K562 (cell line): Measurements from ENCODE around the gene PRPF6. TPM values are rescaled to one million over a fixed set of nuclear protein-coding genes. Genes with fewer than 3 reads are reported as not detected.
A peak's percentile ranks its signal among the peaks of the same experiment; 100 is the strongest.

Experiments used
- ATAC-seq: fragments of 200-7000 bp; cut with Tn5 transposase; 3 replicates; pipeline ENCODE4 v1.9.1; 2020; ENCODE audit warnings: moderate library complexity
- BruUV-seq: library from RNA; stranded (reverse); fragments of 400-500 nt; replicated peaks from 2 replicates; lab custom pipeline; 2021; lab: Mats Ljungman, UMichigan
- CTCF ChIA-PET: fragments of 300-600 bp; formaldehyde crosslinking; extraction: SDS; loops from one replicate; lab custom pipeline; 2021; ENCODE audit warnings: low intra/inter-chr PET ratio; lab: Yijun Ruan, JAX
- POLR2A ChIA-PET: fragments of 300-600, 350-650 bp; sonication (Branson Sonifier 250); formaldehyde crosslinking; extraction: SDS; loops from one replicate; lab custom pipeline; 2021; ENCODE audit warnings: antibody characterized with exemption, inconsistent platforms; lab: Yijun Ruan, JAX
- DNase-seq, 4 experiments: peaks; one replicate each; pipeline versions ENCODE4 v3.0.0 to v3.0.0-alpha.2; 2011 to 2018; ENCODE audit warnings: low spot score in 3 of 4, mixed read lengths in 3 of 4; ENCODE audit errors: extremely low read depth in 1 of 4
- FAIRE-seq: peaks from 2 replicates; lab custom pipeline; 2011; peaks lifted over from hg19 to GRCh38; lab: Jason Lieb, UNC
- H2AFZ ChIP-seq: 2 replicates; pipeline ENCODE4 v1.6.0; 2011; ENCODE audit warnings: low read depth, low read length, control low read depth, inconsistent platforms
- H3K27ac ChIP-seq: fragments of 200-600 bp; 3 replicates; pipeline ENCODE4 v1.8.0; 2011; ENCODE audit warnings: low read depth, mild to moderate bottlenecking, control low read depth, inconsistent platforms, low read length, moderate library complexity, mixed read lengths; ENCODE audit errors: extremely low read depth
- H3K27me3 ChIP-seq, 2 experiments: fragments of 300-600 bp in 1 of 2; 2 replicates in 1 of 2; 3 replicates in 1 of 2; pipeline versions ENCODE4 v1.6.0 to v1.8.0; 2011; ENCODE audit warnings: inconsistent platforms in 2 of 2, low read length in 2 of 2, mild to moderate bottlenecking in 1 of 2, mixed read lengths in 1 of 2, moderate library complexity in 1 of 2; ENCODE audit not compliant: control insufficient read depth in 2 of 2, insufficient read depth in 2 of 2
- H3K36me3 ChIP-seq: fragments of 300-600 bp; 3 replicates; pipeline ENCODE4 v1.8.0; 2011; ENCODE audit warnings: mild to moderate bottlenecking, low read length, inconsistent platforms; ENCODE audit not compliant: control insufficient read depth, insufficient read depth
- H3K4me1 ChIP-seq, 2 experiments: fragments of 200-600 bp in 1 of 2; replicated peaks in 1 of 2; 2 replicates in 1 of 2; 3 replicates in 1 of 2; pipeline versions ENCODE4 v1.5.1 to v1.8.0; 2011; ENCODE audit warnings: inconsistent platforms in 2 of 2, low read length in 2 of 2, mild to moderate bottlenecking in 1 of 2, mixed read lengths in 1 of 2, moderate library complexity in 1 of 2; ENCODE audit not compliant: control insufficient read depth in 2 of 2, insufficient read depth in 2 of 2
- H3K4me2 ChIP-seq: 2 replicates; pipeline ENCODE4 v1.6.1; 2011; ENCODE audit warnings: low read length, control low read depth, inconsistent platforms, mixed read lengths; ENCODE audit not compliant: insufficient read depth
- H3K4me3 ChIP-seq: fragments of 200-600 bp; sonication (generic), shearing (Covaris generic); 2 replicates; pipeline ENCODE4 v1.5.1; 2016; ENCODE audit warnings: control low read depth, inconsistent platforms
- H3K79me2 ChIP-seq: fragments of 200-600 bp; 3 replicates; pipeline ENCODE4 v1.8.0; 2011; ENCODE audit warnings: low read length, inconsistent platforms; ENCODE audit not compliant: control insufficient read depth, insufficient read depth
- H3K9ac ChIP-seq, 2 experiments: 2 replicates each; pipeline versions ENCODE4 v1.6.0 to v1.6.1; 2011; ENCODE audit warnings: low read depth in 2 of 2, low read length in 2 of 2, control low read depth in 1 of 2, inconsistent platforms in 1 of 2, mild to moderate bottlenecking in 1 of 2, mixed read lengths in 1 of 2; ENCODE audit not compliant: insufficient read depth in 1 of 2
- H3K9me1 ChIP-seq: one replicate; pipeline ENCODE4 v1.6.0; 2011; ENCODE audit warnings: inconsistent platforms, mild to moderate bottlenecking, low read length, moderate library complexity; ENCODE audit not compliant: control insufficient read depth, insufficient read depth
- H3K9me3 ChIP-seq: replicated peaks from 2 replicates; pipeline ENCODE4 v1.5.1; 2011; ENCODE audit warnings: low read depth, low read length, inconsistent platforms; ENCODE audit not compliant: control insufficient read depth, insufficient read depth
- H4K20me1 ChIP-seq: replicated peaks from 2 replicates; pipeline ENCODE4 v1.6.1; 2011; ENCODE audit warnings: low read length, inconsistent platforms, mixed read lengths; ENCODE audit not compliant: control insufficient read depth, insufficient read depth
- GTF2A2 ChIP-seq: IDR thresholded peaks from 2 replicates; pipeline ENCODE4 v1.6.1; 2016; ENCODE audit warnings: mild to moderate bottlenecking, missing genetic modification characterization, missing compliant biosample characterization
- RBFOX2 ChIP-seq: fragments of 200-400 bp; formaldehyde crosslinking; IDR thresholded peaks from 2 replicates; pipeline ENCODE4 v1.6.1; 2017; ENCODE audit warnings: low read depth, mild to moderate bottlenecking, low read length, moderate library complexity
- ZNF263 ChIP-seq: sonication (generic); formaldehyde crosslinking; IDR thresholded peaks from 2 replicates; pipeline ENCODE4 v1.8.0; 2022; ENCODE audit warnings: mild to moderate bottlenecking, missing genetic modification reagents, borderline replicate concordance
- WGBS: fragments of 100-300 bp; shearing (Covaris generic); methylation state at CpG from one replicate; pipeline ENCODE4 v1.1.6; 2016; ENCODE audit warnings: low coverage, mixed read lengths; ENCODE audit not compliant: insufficient coverage; ENCODE audit errors: missing lambda C conversion rate; 5-methylcytosine and 5-hydroxymethylcytosine counted together
- in situ Hi-C: fragments of 300-500 bp; cut with MboI; formaldehyde crosslinking; loops from 4 replicates; pipeline ENCODE4 v1.15.0; 2018; ENCODE audit warnings: inconsistent platforms, mixed read lengths
- intact Hi-C: fragments of 100-400 bp; cut with micrococcal nuclease; formaldehyde crosslinking; loops from 2 replicates; pipeline ENCODE4 v1.14.2; 2022
- polyA plus RNA-seq, 8 experiments: library from polyadenylated mRNA; depleted of rRNA in 4 of 8; stranded (reverse) in 5 of 8; unstranded in 3 of 8; fragments of >200 nt; fragmentation: Nextera tagmentation in 2 of 8; fragmentation: Illumina TruSeq in 1 of 8; extraction: Ambion mirVana in 2 of 8; extraction: Trizol in 1 of 8; gene quantifications; 2 replicates each; pipeline versions ENCODE4 v1.2.1 to v1.2.3, GENCODE V29; 2011 to 2014; ENCODE audit warnings: inconsistent platforms in 1 of 8, missing spikeins in 1 of 8
- total RNA-seq, 7 experiments: library from RNA; depleted of rRNA in 6 of 7; stranded (reverse); fragments of >200 nt in 6 of 7; fragmentation: Illumina TruSeq in 2 of 7; extraction: Trizol in 2 of 7; gene quantifications; 2 replicates each; pipeline versions ENCODE4 v1.2.1 to v1.2.3, GENCODE V29; 2011 to 2021; ENCODE audit warnings: low replicate concordance in 1 of 7

PRPF6 gene
- total and polyA plus RNA-seq, 9 of the 15 experiments (the other 6 are each of a cell fraction or from before 2014, with no cell fraction given), result 4.2 to 83.2 (median 59.9) TPM

GRCh38 chr20:63953764-63954429 is 27.0 kb upstream of the PRPF6 start:
- ChIA-PET CTCF (interaction anchor here (0.6 kb wide), 1 partner anchor 20 kb away, joined by 3 read pairs; no protein-coding TSS in a partner anchor), POLR2A (interaction anchor here (0.6 kb wide), 2 partner anchors 15 to 666 kb away, joined by 3 to 4 read pairs; no protein-coding TSS in a partner anchor)
- Histone ChIP-seq H3K36me3 (peaks cover 38% of the 10 kb centered on the region; the same call in 1 of the 3 replicates), H3K79me2 (peaks cover 71% of the 10 kb centered on the region), H2AFZ (no peak overlapping the region), H3K4me2 (peak overlapping the region; percentile 59; the same call in 1 of the 2 replicates), H3K4me1 (peaks cover 28 to 93% of the 10 kb centered on the region in 2 experiments)
- BruUV-seq, result no TSS peak
- intact Hi-C loops, result no loop called here
- no peak for TF ChIP-seq GTF2A2
- TF ChIP-seq ZNF263 (CRISPR knock-in tag), result 0 out of 2 replicates have a peak, but pooled peaks have one; percentile 40
- peak; percentile 50 for TF ChIP-seq RBFOX2
- TF ChIP-seq, all 486 proteins: peak for 2
- no peaks in the 10 kb centered on the region for H3K9me3 ChIP-seq
- FAIRE-seq (no peak), DNase-seq (no peak), ATAC-seq (no peak)
- no peaks in the 10 kb centered on the region for H3K27me3 ChIP-seq
- in situ Hi-C loops, result no loop called here
- H3K9me1 ChIP-seq, result peaks cover 21% of the 10 kb centered on the region
- WGBS, result 73% methylated on average over 13 of the region's 13 CpGs
- no peak overlapping the region; the same call in 2 of the 3 replicates for H3K27ac ChIP-seq
- peaks cover 45% of the 10 kb centered on the region for H4K20me1 ChIP-seq
- H3K9ac ChIP-seq, result peak overlapping the region in 1 of 2 experiments; percentile 99; a peak in 2 of 4 replicates
- H3K4me3 ChIP-seq, result no peak overlapping the region
